Measurements from ENCODE around the gene ZBTB38. TPM values are rescaled to one million over a fixed set of nuclear protein-coding genes. Genes with fewer than 3 reads are reported as not detected.
A peak's percentile ranks its signal among the peaks of the same experiment; 100 is the strongest.

ZBTB38 gene
- polyA plus RNA-seq, 4 donors: 48.4 to 62.0 (median 52.7) TPM

DNA sequence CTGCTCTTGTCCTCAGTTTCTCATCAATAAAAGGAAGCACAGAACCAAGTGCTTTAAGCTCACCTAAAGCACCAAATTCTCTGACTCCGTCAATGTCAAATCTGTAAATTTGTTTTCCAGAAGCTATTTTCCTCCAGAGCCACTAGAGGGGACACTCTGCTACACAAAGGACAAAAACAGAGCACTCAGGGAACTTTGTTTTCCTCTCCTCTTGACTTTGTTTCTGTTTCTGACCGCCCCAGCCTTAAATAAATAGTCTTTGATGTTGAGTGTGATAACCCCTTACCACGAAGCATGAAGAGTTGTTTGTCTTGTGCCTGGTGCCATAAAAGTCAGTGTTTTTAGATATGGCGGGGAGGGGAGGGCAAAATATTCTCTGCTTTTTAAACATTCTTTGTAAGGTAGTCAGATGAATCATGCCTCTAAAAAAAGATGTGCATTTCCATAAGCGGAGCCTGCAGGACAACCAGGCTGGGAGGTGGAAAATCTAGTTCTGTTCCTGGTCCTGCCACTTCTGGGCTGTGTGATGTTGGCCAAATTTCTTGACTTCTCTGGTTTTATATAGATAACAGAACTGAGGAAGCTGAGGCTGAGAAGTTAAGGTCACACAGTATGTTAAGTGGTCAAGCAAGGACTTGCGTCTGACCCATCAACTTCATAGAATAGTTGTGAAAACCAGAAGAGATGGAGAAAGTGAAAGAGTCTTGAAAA is 7.3 kb upstream of the ZBTB38 start:
- peak in 2 of 4 donors; percentile 51 to 64 for DNase-seq (ENCODE audit: low read depth in 4 of 4, low spot score in 2 of 4)

GRCh38 chr3:141362736-141363135 is 5.6 kb upstream of the ZBTB38 start:
- DNase-seq (ENCODE audit: low read depth in 4 of 4, low spot score in 2 of 4): no peak

GRCh38 chr3:141365201-141365600 is 3.1 kb upstream of the ZBTB38 start:
- DNase-seq (ENCODE audit: low read depth in 4 of 4, low spot score in 2 of 4): no peak

GRCh38 chr3:141366285-141367037 is 1.8 kb upstream of the ZBTB38 start:
- no peak for DNase-seq (ENCODE audit: low read depth in 4 of 4, low spot score in 2 of 4)

GRCh38 chr3:141367038-141367730 is 1.1 kb upstream of the ZBTB38 start:
- DNase-seq (ENCODE audit: low read depth in 4 of 4, low spot score in 2 of 4): no peak

GRCh38 chr3:141368925-141369794 is 856 bp downstream of the ZBTB38 start:
- DNase-seq (ENCODE audit: low read depth in 4 of 4, low spot score in 2 of 4): no peak

DNA sequence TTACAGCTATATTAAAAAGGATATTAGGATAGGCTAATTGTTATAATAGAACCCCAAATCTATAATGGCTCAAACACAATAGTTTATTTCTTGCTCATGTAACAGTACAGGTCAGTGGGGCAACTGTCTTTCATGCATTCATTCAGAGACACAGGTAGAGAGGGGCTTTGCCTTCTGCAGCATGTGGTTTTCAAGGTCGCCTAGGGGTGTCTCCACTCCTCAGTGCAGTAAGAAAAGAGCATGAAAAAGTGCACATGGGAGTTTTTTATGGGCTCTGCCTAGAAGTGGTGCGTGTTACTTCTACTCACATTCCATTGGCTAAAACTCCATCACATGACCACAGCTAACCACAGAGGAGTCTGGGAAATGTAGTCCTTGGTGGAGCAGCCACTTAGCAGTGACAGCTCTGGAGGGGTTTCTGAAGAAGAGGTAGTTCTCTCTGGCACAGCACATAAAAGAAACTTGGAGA is 1.8 kb downstream of the ZBTB38 start:
- DNase-seq (ENCODE audit: low read depth in 4 of 4, low spot score in 2 of 4): peak in 2 of 4 donors; percentile 62 to 65

DNA sequence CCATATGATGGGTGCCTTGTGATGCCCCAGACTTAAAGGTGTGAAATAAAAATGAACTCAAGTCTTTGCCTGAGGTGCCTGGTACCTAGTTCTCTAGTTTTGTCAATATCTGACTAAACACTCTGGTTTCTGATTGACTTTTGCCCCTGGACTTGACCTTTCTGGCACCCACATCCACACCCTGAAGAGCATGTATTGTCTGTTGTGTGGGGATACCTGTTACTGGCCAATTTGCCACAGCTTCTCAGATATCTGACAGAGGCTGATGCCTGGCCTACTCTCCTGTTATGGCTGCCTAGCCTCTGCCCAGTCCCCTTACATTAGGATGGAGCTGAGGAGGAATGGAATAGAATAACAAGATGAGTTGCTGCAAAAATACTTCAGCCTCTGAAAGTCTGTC is 3.6 kb downstream of the ZBTB38 start:
- DNase-seq (ENCODE audit: low read depth in 4 of 4, low spot score in 2 of 4): no peak

GRCh38 chr3:141372656-141373055 is 4.4 kb downstream of the ZBTB38 start:
- no peak for DNase-seq (ENCODE audit: low read depth in 4 of 4, low spot score in 2 of 4)

- DNase-seq (ENCODE audit: low read depth in 4 of 4, low spot score in 2 of 4): no peak
Observed at GRCh38 chr3:141373232-141373631, 4.9 kb downstream of the ZBTB38 start.

DNA sequence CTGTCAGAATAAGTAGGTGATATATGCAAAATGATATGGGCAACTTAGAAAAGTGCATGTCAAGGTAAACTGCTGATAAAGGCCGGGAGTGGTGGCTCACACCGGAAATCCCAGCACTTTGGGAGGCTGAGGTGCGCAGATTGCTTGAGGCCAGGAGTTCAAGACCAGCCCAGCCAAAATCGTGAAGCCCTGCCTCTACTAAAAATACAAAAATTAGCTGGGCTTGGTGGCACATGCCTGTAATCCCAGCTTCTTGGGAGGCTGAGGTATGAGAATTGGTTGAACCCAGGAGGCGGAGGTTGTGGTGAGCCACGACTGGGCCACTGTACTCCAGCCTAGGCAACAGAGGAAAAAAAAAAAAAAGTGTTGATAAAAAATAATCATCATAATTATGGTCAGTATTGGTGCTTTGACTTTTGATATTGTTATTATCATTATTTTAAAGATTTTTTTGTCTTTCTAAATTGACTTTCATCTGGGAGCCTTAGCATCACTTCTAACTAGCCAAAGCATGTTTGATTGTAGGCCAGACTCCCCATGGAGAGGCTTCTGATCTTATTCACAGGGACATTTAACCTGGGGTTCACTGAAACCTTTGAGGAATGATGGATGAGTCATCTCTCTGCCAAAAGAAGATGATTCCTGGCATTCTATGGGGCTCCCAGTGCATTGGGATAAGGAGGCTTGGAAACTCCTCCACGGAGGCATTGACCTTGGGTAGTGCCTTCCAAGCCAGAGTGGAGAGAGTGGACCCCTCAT is 5.6 kb downstream of the ZBTB38 start:
- DNase-seq (ENCODE audit: low read depth in 4 of 4, low spot score in 2 of 4): no peak

- no peak for DNase-seq (ENCODE audit: low read depth in 4 of 4, low spot score in 2 of 4)
Observed at GRCh38 chr3:141375381-141376301, 7.3 kb downstream of the ZBTB38 start.

- DNase-seq (ENCODE audit: low read depth in 4 of 4, low spot score in 2 of 4): no peak
Observed at GRCh38 chr3:141377377-141377776, 9.1 kb downstream of the ZBTB38 start.

DNA sequence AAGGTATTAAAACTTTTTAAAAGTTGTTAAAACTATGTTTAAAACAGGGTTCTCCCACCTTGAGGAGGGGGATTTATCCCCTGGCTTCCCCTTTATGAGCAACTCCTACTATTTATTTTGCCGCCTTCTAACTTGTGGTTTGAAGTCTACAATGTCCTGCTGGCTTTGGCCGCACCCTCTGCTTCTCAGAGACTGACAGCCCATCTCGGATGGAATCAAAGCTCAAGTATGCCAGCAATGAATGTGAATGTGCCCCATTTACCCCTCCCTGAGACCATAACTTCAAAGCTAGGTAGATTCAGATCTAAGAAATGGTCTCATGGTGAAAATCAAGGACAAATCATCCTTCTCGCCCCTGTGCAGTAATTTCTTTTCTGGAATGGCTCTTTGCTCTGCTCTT is 10.3 kb downstream of the ZBTB38 start:
- no peak for DNase-seq (ENCODE audit: low read depth in 4 of 4, low spot score in 2 of 4)

- DNase-seq (ENCODE audit: low read depth in 4 of 4, low spot score in 2 of 4): no peak
Observed at GRCh38 chr3:141379250-141379966, 11.1 kb downstream of the ZBTB38 start.

GRCh38 chr3:141380279-141380678 is 12.0 kb downstream of the ZBTB38 start:
- DNase-seq (ENCODE audit: low read depth in 4 of 4, low spot score in 2 of 4): no peak

GRCh38 chr3:141380987-141381386 is 12.7 kb downstream of the ZBTB38 start:
- no peak for DNase-seq (ENCODE audit: low read depth in 4 of 4, low spot score in 2 of 4)

- DNase-seq (ENCODE audit: low read depth in 4 of 4, low spot score in 2 of 4): no peak
Observed at GRCh38 chr3:141382571-141382970, 14.3 kb downstream of the ZBTB38 start.
